Mesothelial cell of epicardium (in vitro differentiated cells): ENCODE results near the gene FAM229B. TPM values are rescaled to one million over a fixed set of nuclear protein-coding genes. Genes with fewer than 3 reads are reported as not detected.

Experiments used
- DNase-seq, 2 experiments: peaks; one replicate each; pipeline ENCODE4 v3.0.0; 2021; ENCODE audit warnings: low spot score in 2 of 2; ENCODE audit not compliant: unreplicated experiment in 2 of 2
- H3K27ac Mint-ChIP-seq: 2 replicates; pipeline ENCODE4 v1.8.0; 2021; ENCODE audit warnings: mixed read lengths
- H3K27me3 Mint-ChIP-seq: 2 replicates; pipeline ENCODE4 v1.8.0; 2021; ENCODE audit warnings: low read depth, mixed read lengths
- H3K36me3 Mint-ChIP-seq: 2 replicates; pipeline ENCODE4 v1.8.0; 2021; ENCODE audit warnings: mixed read lengths
- H3K4me1 Mint-ChIP-seq: 2 replicates; pipeline ENCODE4 v1.8.0; 2021; ENCODE audit warnings: mixed read lengths
- H3K4me3 Mint-ChIP-seq: 2 replicates; pipeline ENCODE4 v1.8.0; 2021; ENCODE audit warnings: mild to moderate bottlenecking, moderate library complexity, mixed read lengths
- H3K9me3 Mint-ChIP-seq: 2 replicates; pipeline ENCODE4 v1.8.0; 2021; ENCODE audit warnings: mixed read lengths
- CTCF ChIP-seq: fragments of 200-600 bp; sonication (generic); IDR thresholded peaks from one replicate; pipeline ENCODE4 v1.5.0; 2021; ENCODE audit warnings: antibody characterized with exemption; ENCODE audit not compliant: unreplicated experiment
- total RNA-seq: library from RNA; stranded (reverse); gene quantifications from 3 replicates; pipeline ENCODE4 v1.2.1, GENCODE V29; 2021

FAM229B gene
- 21.7 to 23.6 TPM (median 22.7 TPM) in 3 replicates for total RNA-seq

- Mint-ChIP-seq H3K9me3 (no peaks in the 10 kb centered on the region), H3K27me3 (peaks cover 1% of the 10 kb centered on the region), H3K27ac (no peak within 1 kb of the TSS), H3K4me3 (no peak within 1 kb of the TSS), H3K36me3 (no peaks in the 10 kb centered on the region), H3K4me1 (peaks cover 5% of the 10 kb centered on the region)
- no peak for TF ChIP-seq CTCF
- DNase-seq = peak; percentile 73 to 86
These were observed at the start of gene FAM229B, which contains the start of gene TUBE1 for GRCh38 chr6:112087136-112087911. TSS of gene FAM229B (plus strand) at chr6:112087591. CDS start at chr6:112099284, 11,693 bp downstream. TSS of gene TUBE1 (minus strand) at chr6:112087482. CDS start at chr6:112087434, 48 bp downstream.

- Mint-ChIP-seq H3K27me3 (peaks cover 2% of the 10 kb centered on the region), H3K27ac (no peak overlapping the region), H3K4me1 (peaks cover 4% of the 10 kb centered on the region), H3K9me3 (no peaks in the 10 kb centered on the region), H3K36me3 (no peaks in the 10 kb centered on the region), H3K4me3 (no peak overlapping the region)
- no peak for DNase-seq
- no peak for TF ChIP-seq CTCF
These were observed 49.6 kb upstream of the FAM229B start for GRCh38 chr6:112037783-112038216.

GRCh38 chr6:112038268-112038667 is 49.1 kb upstream of the FAM229B start:
- Mint-ChIP-seq H3K4me1 (peaks cover 5% of the 10 kb centered on the region), H3K9me3 (no peaks in the 10 kb centered on the region), H3K4me3 (no peak overlapping the region), H3K27me3 (no peaks in the 10 kb centered on the region), H3K27ac (no peak overlapping the region), H3K36me3 (no peaks in the 10 kb centered on the region)
- no peak for DNase-seq
- no peak for TF ChIP-seq CTCF

GRCh38 chr6:112038756-112039430 is 48.5 kb upstream of the FAM229B start:
- TF ChIP-seq CTCF = no peak
- Mint-ChIP-seq H3K27ac (no peak overlapping the region), H3K27me3 (no peaks in the 10 kb centered on the region), H3K9me3 (no peaks in the 10 kb centered on the region), H3K4me3 (no peak overlapping the region), H3K36me3 (no peaks in the 10 kb centered on the region), H3K4me1 (peaks cover 7% of the 10 kb centered on the region)
- DNase-seq = no peak

- H3K36me3 Mint-ChIP-seq = no peaks in the 10 kb centered on the region
These were observed 48.0 kb upstream of the FAM229B start for GRCh38 chr6:112039431-112039770.

More at GRCh38 chr6:112039431-112039770, 48.0 kb upstream of the FAM229B start:
- Mint-ChIP-seq H3K27me3 (no peaks in the 10 kb centered on the region), H3K4me1 (peaks cover 12% of the 10 kb centered on the region), H3K4me3 (no peak overlapping the region), H3K9me3 (no peaks in the 10 kb centered on the region), H3K27ac (no peak overlapping the region)
- TF ChIP-seq CTCF = no peak
- DNase-seq = no peak
